Peyer's patch (tissue), 4 donors: ENCODE data around the gene NFAT5.

Experiments used
- POLR2A ChIP-seq, 2 donors: fragments of 450-650 bp; IDR thresholded peaks; one replicate each; pipeline ENCODE4 v1.5.1; 2017; ENCODE audit warnings: antibody characterized with exemption in 2 of 2, mild to moderate bottlenecking in 2 of 2, moderate library complexity in 2 of 2
- TF ChIP-seq, protein P1 (sequence below), 6 experiments: fragments of 450-650 bp in 4 of 6; fragments of 200-600 bp in 2 of 6; sonication (generic) in 1 of 6; IDR thresholded peaks; one replicate each; pipeline ENCODE4 v1.5.1; 2017 to 2019; ENCODE audit warnings: antibody characterized with exemption in 6 of 6, mild to moderate bottlenecking in 3 of 6, moderate library complexity in 1 of 6

DNA sequence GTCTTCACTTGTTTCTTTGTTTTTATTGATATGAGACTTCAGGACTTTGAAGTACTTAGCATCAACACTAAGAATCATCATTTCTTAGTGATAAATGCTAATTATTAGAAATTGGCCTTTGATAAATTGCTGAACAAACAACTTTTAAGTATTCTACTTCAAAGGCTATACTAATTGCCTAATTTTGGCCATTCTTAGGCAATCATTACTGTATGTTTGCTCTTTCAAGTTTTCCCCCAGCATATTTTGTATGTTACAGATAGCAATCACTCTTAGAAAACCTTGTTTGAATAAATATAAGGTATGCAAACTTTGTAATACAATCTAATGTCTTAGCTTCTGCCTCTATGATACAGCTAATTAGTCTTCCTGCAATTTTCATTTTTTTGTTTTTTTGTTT is 114.6 kb downstream of the NFAT5 start:
- TF ChIP-seq, protein P1, sequence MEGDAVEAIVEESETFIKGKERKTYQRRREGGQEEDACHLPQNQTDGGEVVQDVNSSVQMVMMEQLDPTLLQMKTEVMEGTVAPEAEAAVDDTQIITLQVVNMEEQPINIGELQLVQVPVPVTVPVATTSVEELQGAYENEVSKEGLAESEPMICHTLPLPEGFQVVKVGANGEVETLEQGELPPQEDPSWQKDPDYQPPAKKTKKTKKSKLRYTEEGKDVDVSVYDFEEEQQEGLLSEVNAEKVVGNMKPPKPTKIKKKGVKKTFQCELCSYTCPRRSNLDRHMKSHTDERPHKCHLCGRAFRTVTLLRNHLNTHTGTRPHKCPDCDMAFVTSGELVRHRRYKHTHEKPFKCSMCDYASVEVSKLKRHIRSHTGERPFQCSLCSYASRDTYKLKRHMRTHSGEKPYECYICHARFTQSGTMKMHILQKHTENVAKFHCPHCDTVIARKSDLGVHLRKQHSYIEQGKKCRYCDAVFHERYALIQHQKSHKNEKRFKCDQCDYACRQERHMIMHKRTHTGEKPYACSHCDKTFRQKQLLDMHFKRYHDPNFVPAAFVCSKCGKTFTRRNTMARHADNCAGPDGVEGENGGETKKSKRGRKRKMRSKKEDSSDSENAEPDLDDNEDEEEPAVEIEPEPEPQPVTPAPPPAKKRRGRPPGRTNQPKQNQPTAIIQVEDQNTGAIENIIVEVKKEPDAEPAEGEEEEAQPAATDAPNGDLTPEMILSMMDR (IDR thresholded peaks at IDR 0.05): no peak
- no peak for TF ChIP-seq POLR2A (IDR thresholded peaks at IDR 0.05)
